VCaP (cell line): ENCODE data around the gene C1QTNF9B.
A peak's percentile ranks its signal among the peaks of the same experiment; 100 is the strongest.
"Not testable (repeated sequence)": the region's sequence is repeated elsewhere in the genome, so short reads cannot be mapped to it uniquely, and the experiment has no call there.

ENCODE experiments used
- H3K27ac ChIP-seq: fragments of 450-650 bp; 2 replicates; pipeline ENCODE4 v1.5.1; 2017
- TF ChIP-seq, protein P1 (sequence below): fragments of 450-650 bp; conservative IDR thresholded peaks from 2 replicates; pipeline ENCODE4 v1.5.1; 2017; ENCODE audit warnings: mild to moderate bottlenecking, moderate library complexity

Gene C1QTNF9B

DNA sequence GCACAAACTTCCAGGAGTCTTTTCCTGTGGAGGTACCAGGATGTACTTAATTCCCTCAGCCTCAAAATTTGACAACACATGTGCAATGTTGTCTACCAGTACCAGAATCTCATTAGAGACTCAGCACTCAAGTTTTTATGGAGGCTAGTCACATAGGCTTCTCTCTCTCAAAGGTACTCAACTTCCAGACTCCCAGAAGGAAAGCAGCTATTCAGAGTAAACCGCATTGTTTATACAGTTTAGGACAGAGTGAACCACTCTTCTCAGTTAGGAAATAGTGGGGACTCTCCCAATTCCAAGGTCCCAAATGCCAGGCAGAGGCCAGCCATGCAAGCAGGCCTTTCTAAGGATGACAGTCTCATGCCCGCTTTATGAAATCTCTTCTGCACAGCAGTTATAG is 8.5 kb upstream of the C1QTNF9B start:
- H3K27ac ChIP-seq: no peak overlapping the region
- TF ChIP-seq, protein P1, sequence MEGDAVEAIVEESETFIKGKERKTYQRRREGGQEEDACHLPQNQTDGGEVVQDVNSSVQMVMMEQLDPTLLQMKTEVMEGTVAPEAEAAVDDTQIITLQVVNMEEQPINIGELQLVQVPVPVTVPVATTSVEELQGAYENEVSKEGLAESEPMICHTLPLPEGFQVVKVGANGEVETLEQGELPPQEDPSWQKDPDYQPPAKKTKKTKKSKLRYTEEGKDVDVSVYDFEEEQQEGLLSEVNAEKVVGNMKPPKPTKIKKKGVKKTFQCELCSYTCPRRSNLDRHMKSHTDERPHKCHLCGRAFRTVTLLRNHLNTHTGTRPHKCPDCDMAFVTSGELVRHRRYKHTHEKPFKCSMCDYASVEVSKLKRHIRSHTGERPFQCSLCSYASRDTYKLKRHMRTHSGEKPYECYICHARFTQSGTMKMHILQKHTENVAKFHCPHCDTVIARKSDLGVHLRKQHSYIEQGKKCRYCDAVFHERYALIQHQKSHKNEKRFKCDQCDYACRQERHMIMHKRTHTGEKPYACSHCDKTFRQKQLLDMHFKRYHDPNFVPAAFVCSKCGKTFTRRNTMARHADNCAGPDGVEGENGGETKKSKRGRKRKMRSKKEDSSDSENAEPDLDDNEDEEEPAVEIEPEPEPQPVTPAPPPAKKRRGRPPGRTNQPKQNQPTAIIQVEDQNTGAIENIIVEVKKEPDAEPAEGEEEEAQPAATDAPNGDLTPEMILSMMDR: no peak

DNA sequence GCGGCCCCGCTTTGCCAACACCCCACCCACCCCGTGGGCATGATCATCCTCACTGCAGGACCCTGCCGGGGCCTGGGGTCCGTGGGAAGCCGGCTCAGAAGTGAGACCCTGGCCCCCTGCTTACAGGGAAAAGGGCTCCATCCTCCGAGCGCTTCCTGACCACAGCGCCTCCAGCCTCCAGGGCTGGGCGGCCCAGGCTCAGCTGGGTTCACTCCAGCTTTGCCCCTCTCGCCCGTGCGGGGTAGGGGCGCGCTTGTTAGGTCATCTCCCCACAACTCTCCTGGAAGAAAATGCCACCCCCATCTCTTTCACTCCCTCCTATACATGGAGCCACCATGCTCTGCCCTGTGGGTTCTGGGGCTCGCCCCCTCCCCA is 6.6 kb upstream of the C1QTNF9B start:
- TF ChIP-seq, protein P1: no peak
- H3K27ac ChIP-seq: no peak overlapping the region

DNA sequence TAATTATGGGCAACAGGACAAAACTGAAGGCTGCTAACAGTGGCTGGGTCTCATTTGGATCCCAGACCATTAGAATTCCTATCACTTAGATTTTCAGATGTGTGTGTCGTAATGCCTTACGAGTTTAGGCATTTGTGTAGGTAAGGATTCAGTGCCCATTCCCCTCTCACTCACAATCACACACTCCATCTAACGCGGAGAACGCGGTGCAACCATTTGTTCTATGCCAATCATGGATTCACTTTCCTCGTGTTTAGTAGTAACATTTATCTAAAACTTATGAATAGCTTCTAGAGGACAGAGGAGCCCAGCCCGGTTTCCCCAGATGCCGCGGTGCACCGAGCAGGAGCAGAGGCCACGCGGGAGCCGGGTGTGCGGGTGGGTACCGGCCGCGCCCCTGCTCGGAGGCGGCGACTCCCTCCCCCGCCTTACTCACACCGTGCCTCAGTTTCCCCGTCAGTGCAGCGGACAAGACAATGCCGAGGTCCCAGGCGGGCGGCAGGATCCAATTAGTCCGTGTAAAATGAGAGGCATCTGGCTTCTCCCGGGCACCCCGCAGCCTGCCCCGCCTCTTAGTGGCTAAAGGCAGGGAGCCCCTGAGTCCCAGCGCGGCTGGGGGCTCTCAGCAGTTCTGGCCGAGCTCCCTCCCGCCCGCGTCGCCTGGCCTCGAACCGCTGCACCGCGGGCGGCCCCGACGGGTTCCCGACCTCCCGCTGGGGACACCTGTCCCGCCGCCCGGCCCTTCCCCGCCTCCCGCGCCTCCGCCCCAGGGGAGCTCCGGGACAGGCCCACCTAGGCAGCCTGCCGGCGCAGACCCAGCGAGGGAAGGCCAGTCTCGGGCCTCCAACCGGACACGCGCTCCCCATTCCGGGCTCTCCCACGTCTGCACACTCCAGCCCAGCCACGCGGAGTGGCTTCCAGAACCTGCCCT is 5.9 kb upstream of the C1QTNF9B start:
- TF ChIP-seq, protein P1: no peak
- no peak overlapping the region for H3K27ac ChIP-seq

DNA sequence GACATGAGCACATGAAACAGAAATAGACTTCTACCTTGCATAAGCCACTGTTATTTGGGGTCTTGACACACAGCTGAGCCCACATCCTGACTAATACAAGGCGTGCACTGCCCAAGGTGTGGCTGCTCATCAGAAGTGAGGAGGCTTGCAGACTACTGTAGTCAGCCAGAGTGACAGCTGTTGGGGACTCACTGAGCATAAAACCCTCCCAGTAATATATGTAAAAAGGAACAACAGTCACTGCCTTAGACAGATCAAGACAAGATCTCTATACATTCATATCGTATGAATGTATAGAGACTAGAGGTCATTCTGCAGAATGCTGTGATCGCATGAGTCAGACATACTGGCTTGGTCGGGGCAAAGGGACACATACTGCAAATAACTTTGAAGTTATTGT is 4.1 kb upstream of the C1QTNF9B start:
- TF ChIP-seq, protein P1: no peak
- no peak overlapping the region for H3K27ac ChIP-seq

DNA sequence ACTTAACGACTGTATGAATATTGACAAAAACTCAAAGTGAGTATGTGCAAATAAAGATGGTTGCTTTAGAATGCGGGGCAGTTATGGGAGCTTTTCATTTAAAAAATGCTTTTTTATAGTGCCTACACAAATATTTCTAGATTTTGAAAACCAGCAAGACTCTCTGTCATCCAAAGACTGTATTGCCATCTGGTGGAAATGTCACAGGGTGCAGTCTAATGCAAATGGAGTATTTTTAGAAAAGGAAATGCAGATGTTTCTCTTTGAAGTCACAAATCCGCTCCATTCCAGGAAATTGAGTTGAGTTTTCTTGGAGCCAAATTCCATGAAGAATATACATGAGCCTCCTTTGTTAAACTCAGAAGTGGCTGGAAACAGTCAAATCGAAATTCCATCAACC is 2.3 kb upstream of the C1QTNF9B start:
- no peak overlapping the region for H3K27ac ChIP-seq
- TF ChIP-seq, protein P1: peak; percentile 71

DNA sequence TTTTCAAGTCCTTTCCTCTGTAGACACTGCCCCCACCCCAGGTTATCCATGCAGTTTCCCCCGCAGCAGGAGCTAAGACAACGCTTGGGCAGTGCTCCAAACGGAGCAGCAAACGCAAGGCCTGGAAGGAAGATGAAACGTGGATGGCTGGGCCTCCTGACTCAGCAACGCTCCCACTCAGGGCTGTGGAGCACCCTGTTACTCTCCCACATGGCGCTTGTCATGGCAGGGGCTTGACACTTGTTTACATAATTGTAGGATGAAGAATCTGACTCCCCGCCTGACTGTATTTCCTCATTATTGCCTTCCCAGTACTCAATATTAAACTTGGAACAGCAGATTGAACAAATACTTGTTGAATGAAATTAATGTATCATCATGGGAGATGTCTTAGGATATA is 799 bp upstream of the C1QTNF9B start:
- TF ChIP-seq, protein P1: no peak
- H3K27ac ChIP-seq: no peak overlapping the region

DNA sequence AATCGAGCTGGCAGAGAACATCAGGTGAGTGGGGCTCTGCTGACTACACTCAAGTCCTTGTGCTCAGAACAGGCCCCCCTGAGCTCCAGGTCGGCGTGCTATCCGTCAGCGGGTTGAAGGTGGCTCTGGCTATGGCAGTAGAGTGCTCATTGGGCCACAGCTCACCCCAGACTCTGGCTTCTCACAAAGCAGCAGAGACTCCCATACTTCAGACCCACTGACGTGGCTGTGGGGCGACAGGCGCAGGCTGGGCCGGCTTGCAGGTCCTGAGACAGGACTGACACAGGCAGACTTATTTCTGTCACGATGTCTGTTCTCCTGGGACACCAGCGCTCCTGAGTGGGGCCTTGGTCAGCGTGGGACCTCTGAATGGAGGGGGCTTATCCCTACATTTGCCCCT is 2.6 kb downstream of the C1QTNF9B start:
- not testable (repeated sequence) for H3K27ac ChIP-seq

DNA sequence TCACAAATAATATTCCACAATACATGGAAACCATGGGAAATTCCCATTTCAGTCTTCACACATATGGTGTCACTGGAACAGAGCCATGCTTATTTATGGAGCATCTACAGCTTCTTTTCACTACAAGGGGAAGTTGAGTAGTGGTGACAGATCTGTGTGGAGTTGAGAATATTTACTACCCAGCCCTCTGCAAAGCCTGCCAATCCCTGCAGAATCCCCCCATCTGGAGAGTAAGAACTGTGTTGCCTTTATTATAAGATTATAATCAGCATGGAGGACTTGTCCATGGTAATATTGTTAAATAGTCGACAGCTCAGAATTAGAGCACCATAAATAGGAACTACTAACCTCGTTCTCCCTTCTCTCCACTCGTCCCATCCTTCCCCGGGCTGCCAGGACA is 3.5 kb downstream of the C1QTNF9B start:
- not testable (repeated sequence) for H3K27ac ChIP-seq
